ENCODE measurements around the gene POLR2E. TPM values are rescaled to one million over a fixed set of nuclear protein-coding genes. Genes with fewer than 3 reads are reported as not detected.
"Not testable (repeated sequence)": the region's sequence is repeated elsewhere in the genome, so short reads cannot be mapped to it uniquely, and the experiment has no call there.

The POLR2E gene
- total and polyA plus RNA-seq, 2 donors from 2014 or later: 158 to 189 TPM

DNA sequence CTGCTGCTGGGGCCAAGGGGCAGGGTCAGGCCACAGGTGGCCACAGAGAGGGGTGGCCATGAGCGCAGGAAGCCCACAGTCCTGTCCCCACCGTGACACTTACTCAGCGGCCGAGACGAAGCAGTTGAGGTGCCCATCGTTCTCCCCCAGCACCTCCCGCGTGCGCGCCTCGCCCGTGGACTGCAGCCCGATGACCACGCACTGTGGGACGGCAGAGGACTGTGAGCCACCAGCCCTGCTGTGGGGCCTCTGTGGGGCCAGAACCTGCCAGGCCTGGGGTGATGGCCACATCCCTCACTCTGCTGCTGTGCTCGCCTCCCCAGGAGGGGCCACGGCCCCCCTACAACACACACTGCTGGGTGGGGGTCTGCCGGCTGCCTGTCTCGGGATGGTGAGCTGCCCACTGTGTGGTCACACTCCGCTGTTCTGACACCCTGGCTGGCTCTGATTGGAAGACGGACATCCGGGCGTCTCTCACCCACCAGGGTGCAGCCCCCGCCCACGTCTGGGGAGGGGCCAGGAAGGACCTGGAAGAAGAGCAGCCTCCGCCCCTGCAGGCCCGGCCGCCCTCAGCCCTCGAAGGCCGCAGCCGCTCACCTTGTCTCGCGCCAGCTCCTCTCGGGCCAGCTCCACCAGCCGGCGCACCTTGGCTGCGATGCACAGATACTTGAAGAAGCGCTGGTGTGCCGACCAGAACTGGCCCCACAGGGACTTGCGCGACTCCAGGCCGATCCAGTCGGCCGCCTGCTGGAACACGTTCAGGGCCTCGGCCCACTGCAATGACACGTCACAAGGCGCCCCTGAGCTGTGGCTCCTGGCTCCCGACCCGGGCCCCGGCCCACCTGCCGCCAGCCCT is 21.8 kb upstream of the POLR2E start:
- Histone ChIP-seq H3K27ac (ENCODE audit: low read depth in 2 of 2, low read length in 2 of 2) (no peak overlapping the region), H3K9me3 (ENCODE audit: control insufficient read depth in 2 of 3, insufficient read depth in 1 of 3, low read length in 3 of 3) (no peaks in the 10 kb centered on the region), H3K27me3 (ENCODE audit: control insufficient read depth, insufficient read depth, low read length) (no peaks in the 10 kb centered on the region), H3K36me3 (ENCODE audit: control insufficient read depth in 2 of 3, insufficient read depth in 3 of 3, low read length in 3 of 3) (peaks cover 0 to 28% (median 16%) of the 10 kb centered on the region in 3 donors), H3K4me1 (ENCODE audit: control insufficient read depth in 2 of 3, insufficient read depth in 2 of 3, low read depth in 1 of 3, low read length in 3 of 3) (peaks cover 0 to 11% (median 0%) of the 10 kb centered on the region in 3 donors), H3K9ac (ENCODE audit: low read length in 3 of 3) (no peak overlapping the region), H3K4me3 (ENCODE audit: low read length in 3 of 3) (no peak overlapping the region)
- FAIRE-seq (no peak), DNase-seq (peak in 1 of 5 donors; percentile 75)
- TF ChIP-seq, protein P1, sequence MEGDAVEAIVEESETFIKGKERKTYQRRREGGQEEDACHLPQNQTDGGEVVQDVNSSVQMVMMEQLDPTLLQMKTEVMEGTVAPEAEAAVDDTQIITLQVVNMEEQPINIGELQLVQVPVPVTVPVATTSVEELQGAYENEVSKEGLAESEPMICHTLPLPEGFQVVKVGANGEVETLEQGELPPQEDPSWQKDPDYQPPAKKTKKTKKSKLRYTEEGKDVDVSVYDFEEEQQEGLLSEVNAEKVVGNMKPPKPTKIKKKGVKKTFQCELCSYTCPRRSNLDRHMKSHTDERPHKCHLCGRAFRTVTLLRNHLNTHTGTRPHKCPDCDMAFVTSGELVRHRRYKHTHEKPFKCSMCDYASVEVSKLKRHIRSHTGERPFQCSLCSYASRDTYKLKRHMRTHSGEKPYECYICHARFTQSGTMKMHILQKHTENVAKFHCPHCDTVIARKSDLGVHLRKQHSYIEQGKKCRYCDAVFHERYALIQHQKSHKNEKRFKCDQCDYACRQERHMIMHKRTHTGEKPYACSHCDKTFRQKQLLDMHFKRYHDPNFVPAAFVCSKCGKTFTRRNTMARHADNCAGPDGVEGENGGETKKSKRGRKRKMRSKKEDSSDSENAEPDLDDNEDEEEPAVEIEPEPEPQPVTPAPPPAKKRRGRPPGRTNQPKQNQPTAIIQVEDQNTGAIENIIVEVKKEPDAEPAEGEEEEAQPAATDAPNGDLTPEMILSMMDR (IDR thresholded peaks at IDR 0.05; ENCODE audit: borderline replicate concordance, extremely low read depth, insufficient read depth): no peak
- intact Hi-C loops (cut with DNase I): no loop called here

DNA sequence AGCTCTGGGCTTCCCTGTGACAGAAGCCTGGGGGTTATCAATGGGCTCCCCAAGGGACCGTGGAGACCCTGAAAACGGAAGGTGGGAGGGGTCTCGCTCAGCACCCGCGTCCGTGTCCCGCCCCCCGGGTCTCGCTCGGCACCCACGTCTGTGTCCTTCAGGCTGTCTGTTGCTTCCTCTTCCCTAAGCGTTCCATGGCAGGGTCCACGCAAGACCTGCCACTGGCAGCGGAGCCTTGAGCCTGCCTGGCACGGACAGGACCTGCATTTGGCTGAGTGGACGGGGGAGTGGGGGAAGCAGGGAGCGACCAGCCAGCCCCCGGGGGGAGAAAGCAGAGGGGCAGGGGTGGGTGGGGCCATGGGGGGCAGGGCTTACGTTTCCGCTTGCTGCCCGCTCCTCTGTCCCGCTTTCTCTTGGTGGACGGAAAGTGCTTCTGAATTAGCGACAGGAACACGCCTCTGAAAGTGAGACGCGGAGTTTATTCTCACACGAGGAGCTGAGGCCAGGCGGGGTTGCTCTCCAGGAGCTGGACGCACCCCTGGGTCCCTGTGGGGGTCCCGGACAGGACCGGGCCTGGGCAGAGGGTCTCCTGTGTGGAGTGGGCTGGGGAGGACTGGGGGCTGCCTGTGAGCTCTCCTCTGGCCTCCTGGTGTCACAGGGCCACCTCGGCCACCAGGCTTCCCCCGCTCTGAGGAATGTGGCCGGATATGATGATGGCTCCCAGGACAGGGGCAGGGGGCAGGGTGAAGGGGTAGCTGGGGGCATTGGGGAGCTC is 20.7 kb upstream of the POLR2E start:
- FAIRE-seq (no peak), DNase-seq (peak in 1 of 5 donors; percentile 78)
- Histone ChIP-seq H3K9ac (ENCODE audit: low read length in 3 of 3) (no peak overlapping the region), H3K36me3 (ENCODE audit: control insufficient read depth in 2 of 3, insufficient read depth in 3 of 3, low read length in 3 of 3) (peaks cover 0 to 20% (median 13%) of the 10 kb centered on the region in 3 donors), H3K4me1 (ENCODE audit: control insufficient read depth in 2 of 3, insufficient read depth in 2 of 3, low read depth in 1 of 3, low read length in 3 of 3) (peaks cover 0 to 11% (median 0%) of the 10 kb centered on the region in 3 donors), H3K9me3 (ENCODE audit: control insufficient read depth in 2 of 3, insufficient read depth in 1 of 3, low read length in 3 of 3) (no peaks in the 10 kb centered on the region), H3K27ac (ENCODE audit: low read depth in 2 of 2, low read length in 2 of 2) (no peak overlapping the region), H3K4me3 (ENCODE audit: low read length in 3 of 3) (no peak overlapping the region), H3K27me3 (ENCODE audit: control insufficient read depth, insufficient read depth, low read length) (no peaks in the 10 kb centered on the region)
- TF ChIP-seq, protein P1 (IDR thresholded peaks at IDR 0.05; ENCODE audit: borderline replicate concordance, extremely low read depth, insufficient read depth): no peak
- intact Hi-C loops (cut with DNase I): no loop called here

- peaks cover 0 to 11% (median 0%) of the 10 kb centered on the region in 3 donors for H3K4me1 ChIP-seq (ENCODE audit: control insufficient read depth in 2 of 3, insufficient read depth in 2 of 3, low read depth in 1 of 3, low read length in 3 of 3)
- intact Hi-C loops (cut with DNase I); H3K27me3 ChIP-seq (ENCODE audit: control insufficient read depth, insufficient read depth, low read length); H3K9ac ChIP-seq (ENCODE audit: low read length in 3 of 3); FAIRE-seq; H3K27ac ChIP-seq (ENCODE audit: low read depth in 2 of 2, low read length in 2 of 2); H3K4me3 ChIP-seq (ENCODE audit: low read length in 3 of 3); DNase-seq; H3K9me3 ChIP-seq (ENCODE audit: control insufficient read depth in 2 of 3, insufficient read depth in 1 of 3, low read length in 3 of 3): not testable (repeated sequence)
- H3K36me3 ChIP-seq (ENCODE audit: control insufficient read depth in 2 of 3, insufficient read depth in 3 of 3, low read length in 3 of 3): peaks cover 0 to 18% (median 13%) of the 10 kb centered on the region in 3 donors
Observed at GRCh38 chr19:1114728-1115127, 19.6 kb upstream of the POLR2E start.
